GM21786 (cell line): ENCODE measurements around the gene ACOX3.
"Not testable (repeated sequence)": the region's sequence is repeated elsewhere in the genome, so short reads cannot be mapped to it uniquely, and the experiment has no call there.

Experiments used
- ATAC-seq: cut with Tn5 transposase; IDR thresholded peaks from one replicate; pipeline ENCODE4 v1.9.1; 2021; ENCODE audit not compliant: unreplicated experiment

ACOX3 gene

DNA sequence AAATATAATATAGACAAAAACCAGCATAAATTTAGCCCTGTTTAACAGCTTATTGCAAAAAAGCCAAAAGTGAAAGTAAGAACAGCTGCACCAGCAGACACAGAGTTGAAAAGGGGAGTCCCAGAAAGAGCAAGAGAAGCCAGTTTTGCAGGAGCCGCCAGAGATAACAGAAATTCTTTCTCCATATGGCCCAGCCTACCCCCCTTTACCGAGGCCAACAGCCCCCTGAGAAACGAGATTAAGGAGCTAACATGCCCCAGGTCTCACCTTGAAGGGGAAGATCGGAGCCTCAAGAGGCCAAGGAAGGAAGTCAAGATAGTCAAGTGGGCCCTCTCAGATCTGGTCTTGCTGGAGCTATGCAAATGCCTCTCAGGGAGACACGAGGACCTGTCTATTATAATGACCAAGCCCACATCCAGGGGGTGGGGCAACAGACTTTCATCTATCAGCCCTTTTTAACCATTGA is 4.8 kb downstream of the ACOX3 start:
- ATAC-seq: peak; percentile 53

DNA sequence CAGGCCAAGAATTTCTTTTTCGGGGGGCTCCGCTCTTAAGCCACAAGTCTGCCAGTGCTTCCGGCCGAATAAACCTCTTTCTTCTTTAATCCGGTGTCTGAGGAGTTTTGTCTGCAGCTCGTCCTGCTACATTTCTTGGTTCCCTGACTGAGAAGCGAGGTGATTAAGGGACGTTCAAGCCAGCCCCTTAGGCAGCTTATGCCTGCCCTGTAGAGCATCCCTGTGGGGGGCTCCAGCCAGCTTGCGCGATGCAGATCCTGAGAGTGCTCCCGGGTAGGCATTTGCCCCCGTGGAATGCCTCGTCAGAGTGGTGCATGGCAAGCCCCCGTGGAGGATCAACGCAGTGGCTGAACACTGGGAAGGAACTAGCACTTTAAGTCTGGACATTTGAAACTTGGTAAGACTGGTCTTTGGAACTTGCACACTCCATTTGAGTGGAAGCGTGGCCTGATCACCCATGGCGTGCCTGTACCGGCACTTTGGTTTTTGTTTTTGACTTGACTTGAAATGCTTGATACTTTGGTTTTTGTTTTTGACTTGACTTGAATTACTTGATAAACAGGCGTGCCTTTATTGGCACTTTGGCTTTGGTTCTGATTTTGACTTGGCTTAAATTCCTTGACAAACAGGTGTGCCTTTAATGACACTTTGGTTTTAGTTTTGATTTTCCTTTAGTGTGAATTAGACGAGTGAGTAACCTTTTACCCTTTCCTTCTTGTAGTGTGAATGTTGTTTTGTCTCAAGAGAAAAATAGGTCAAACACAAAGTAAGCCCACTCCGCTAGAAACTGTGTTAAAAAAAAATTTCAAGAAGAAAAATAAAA is 6.1 kb downstream of the ACOX3 start:
- no peak for ATAC-seq

DNA sequence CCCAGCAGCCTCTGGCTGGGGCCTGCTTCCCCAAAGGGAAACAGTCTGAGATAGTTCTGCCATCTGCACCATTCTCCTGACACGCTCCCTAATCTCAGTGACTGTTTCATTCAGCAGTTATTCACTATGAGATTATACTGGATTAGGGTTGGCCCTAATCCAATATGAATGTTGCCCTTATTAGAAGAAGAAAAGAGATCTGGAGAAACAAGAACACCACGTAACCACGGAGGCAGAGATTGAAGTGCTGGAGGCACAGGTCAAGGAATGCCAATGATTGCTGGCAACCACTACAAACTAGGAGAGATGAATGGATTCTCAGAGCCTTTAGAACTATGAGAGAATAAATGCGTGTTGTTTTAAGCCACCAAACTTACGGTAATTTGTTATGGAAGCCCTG is 7.4 kb downstream of the ACOX3 start:
- no peak for ATAC-seq

DNA sequence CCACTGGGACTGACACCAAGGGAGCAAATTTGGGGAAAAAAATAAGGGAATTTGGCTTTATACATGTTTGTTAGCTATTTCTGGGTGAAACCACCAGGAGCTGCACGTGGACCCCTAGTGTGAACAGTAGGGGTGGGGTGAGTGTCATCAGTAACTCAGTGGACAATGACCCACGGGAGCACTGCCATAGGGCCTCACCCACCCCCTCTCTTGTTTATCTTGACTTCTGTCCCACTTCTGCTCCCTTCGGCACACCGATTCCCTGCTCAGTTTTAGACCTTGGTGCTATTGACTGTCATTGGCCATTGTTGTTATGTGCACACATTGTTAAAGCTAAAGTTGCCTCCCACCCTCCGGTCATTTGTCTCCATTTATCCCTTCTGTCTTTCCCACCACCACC is 9.0 kb downstream of the ACOX3 start:
- no peak for ATAC-seq

DNA sequence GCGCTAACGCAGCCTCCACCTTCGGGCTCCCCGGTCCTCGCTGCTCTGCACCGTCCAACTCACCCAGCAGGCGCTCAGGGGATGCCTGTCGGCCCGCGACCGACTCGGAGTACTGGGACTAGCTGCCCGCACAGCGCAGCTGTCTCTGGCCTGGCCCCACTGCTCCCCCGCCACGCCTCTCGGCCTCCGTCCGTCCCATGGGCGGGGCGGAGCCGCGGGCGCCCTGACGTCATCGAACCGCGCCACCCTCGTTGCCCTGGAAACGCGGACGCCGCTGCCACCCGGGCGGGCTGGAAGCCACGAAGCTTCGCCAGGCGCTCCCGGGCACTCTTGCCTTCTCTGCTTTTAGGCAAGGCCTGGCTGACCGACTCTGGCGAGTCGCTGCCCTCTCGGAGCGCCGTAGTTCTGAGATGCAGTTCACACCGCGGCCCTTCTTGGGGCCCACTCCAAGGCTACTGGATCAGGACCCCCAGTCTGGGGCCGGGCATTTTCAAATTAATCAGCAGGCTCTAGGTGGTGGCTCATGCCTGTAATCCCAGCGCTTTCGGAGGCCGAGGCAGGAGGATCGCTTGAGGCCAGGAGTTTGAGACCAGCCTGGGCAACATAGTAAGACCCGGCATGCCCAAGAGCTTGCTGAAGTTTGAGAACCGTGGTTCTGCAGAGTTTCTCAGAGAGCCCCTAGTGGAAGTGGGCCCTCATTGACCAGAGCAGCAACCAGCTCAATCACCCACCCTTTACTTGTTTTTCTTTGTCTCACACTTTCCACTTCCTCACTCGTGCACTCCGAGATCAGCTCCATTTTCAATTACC is 12.0 kb downstream of the ACOX3 start:
- peak; percentile 86 for ATAC-seq

DNA sequence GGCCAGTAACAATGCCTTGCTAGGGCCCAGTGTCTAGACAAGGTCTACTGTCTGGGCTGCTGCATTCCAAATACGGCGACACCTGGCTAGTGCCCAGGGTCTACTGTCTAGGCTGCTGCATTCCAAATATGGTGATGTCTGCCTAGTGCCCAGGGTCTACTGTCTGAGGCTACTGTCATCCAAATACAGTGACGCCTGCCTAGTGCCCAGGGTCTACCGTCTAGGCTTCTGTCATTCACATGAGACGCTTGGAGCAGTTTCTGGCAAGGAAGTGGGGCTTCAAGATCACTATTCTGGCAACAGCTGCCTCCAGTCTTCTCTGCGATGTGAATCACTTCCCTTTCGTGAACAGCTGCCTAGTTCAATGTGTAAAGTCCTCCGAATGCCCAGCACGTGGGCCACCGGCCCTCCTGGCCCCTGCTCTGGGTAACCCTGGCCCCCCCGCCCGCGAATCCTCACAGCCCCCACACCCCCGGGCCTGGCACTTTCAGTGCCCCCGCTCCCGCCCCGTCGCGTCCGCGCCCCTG is 12.7 kb downstream of the ACOX3 start:
- ATAC-seq: peak; percentile 60

DNA sequence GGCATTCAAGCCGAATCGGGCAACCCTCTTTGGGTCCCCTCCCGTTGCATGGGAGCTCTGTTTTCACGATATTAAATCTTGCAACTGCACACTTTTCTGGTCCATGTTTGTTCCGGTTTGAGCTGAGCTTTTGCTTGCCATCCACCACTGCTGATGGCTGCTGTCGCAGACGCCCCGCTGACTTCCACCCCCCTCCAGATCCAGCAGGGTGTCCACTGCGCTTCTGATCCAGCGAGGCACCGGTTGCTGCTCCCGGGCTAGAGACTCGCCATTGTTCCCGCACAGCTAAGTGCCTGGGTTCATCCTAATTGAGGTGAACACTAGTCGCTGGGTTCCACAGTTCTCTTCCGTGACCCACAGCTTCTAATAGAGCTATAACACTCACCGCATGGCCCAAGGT is 13.3 kb downstream of the ACOX3 start:
- no peak for ATAC-seq

DNA sequence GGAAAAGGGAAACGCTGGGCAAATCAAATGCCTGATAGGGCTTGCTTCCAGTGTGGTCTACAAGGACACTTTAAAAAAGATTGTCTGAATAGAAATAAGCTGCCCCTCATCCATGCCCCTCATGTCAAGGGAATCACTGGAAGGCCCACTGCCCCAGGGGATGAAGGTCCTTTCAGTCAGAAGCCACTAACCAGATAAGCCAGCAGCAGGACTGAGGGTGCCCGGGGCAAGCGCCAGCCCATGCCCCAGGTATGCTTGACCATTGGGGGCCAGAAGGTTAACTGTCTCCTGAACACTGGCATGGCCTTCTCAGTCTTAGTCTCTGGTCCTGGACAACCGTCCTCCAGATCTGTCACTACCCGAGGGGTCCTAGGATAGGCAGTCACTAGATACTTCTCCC is 17.7 kb downstream of the ACOX3 start:
- ATAC-seq: no peak

DNA sequence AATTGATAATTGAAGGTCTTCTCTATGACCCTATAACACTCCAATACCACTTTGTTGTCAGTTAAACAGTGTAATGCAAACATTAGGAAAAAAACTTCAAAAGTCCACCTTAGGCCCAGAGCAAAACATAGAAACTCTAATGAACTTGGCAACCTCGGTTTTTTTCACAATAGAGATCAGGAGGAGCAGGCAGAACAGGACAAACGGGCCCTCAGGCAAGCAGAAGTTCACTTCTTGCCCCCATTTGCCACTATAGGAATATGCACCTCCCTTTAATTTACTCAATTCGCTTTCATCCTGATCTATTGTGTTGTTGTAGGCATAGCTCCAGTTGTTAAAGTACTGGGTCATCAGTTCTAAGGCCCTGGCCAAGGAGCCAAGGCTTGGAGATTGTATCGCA is 18.2 kb downstream of the ACOX3 start:
- no peak for ATAC-seq

DNA sequence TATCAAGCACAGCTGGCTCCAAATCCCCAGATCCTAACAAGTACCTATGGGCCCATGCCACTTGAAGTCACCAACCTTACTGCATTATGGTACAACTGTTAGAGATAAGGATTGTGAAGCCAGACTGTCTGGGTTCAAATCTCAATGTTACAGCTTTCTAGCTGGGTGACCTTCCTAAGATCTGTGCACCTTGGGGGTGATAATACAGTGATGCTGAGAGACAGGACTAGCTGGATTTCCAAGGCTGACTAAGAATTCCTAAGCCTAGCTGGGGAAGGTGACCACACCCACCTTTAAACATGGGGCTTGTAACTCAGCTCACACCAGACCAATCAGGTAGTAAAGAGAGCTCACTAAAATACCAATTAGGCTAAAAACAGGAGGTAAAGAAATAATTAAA is 20.4 kb downstream of the ACOX3 start:
- not testable (repeated sequence) for ATAC-seq

DNA sequence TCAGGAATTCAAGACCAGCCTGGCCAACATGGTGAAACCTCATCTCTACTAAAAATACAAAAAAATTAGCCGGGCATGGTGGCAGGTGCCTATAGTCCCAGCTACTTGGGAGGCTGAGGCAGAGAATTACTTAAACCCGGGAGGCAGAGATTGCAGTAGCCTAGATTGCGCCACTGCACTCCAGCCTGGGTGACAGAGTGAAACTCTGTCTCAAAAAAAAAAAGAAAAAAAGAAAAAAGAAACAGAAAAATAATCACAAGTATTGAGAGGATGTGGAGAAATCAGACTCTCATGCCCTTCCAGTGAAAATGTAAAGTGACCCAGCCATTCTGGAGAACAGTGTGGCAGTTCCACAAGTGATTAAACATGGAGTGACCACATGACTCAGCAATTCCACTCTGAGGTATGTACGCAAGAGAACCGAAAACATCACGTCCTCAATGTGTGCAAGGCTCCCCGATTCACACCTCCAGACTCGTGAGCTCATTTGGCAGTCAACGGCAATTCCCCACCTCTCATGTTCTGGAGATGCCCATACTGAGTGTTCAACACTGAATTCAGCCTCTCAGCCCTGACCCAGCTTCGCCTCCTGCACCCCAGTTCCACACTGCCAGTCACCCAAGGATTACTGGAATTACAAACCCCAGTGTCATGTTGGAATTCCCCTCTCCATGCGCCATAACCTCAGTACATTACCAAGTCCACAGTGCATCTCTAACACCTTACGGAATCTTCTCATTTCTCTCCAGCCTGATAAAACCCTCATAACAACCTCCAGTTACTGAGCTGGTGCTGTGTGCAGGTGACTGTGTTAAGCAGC is 21.1 kb downstream of the ACOX3 start:
- ATAC-seq: peak; percentile 86

DNA sequence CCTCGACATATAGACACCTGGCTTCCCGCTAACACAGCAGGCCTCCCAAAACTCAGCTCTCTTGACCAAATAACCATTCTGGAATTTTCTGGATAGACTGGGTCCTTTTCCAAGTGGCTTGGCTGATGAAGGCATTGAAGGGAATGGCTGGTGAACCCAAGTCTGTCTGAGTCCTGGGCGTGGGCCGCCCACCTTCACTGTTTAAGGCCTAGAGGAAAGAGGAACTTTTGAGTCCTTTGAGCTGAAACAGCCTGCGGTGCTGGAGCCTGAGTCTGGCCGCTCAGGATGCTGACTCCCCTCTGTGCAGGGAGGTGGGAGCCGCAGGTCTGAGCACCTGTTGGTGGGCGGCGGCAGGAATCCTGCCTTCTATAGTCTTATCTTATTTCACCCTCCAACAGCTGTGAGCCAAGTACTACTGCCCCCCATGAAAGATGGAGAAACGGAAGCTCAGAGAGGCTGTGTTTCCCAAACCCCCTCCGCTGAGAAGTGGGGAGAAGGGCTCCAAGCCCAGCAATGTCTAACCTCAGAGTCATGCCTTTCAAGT is 23.4 kb downstream of the ACOX3 start:
- ATAC-seq: no peak

DNA sequence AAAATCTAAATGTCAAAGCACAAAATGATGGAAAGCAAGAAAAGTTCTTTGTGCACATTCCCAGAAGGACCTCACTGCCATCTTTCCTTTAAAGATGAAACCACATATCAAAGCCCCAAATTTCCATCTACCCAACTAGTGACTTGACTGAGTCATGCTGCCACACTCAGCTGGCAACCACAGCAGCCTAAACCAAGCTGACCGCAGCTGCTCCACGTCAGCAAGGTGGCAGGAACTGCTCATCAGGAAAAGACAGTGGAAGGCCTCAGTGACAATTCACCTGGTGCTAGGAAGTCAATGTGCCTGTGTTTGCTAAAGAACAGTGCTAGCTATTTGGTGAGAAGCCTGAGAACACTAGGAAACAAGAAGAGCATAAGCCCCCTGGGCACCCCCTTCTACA is 26.1 kb downstream of the ACOX3 start:
- ATAC-seq: no peak

DNA sequence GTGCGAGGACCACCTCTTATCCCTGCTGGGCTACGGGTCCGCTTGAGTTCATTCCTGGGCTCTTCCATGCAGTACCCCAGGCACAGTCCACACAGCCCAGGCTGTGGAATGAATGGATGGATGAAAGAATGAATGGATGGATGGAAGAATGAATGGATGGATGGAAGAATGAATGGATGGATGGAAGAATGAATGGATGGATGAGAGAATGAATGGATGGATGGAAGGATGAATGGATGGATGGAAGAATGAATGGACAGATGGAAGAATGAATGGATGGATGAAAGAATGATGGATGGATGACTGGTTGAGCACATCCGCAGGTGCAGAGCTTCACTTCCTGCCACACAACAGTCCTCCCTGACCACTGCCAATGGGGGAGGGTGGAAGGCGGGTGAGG is 28.2 kb downstream of the ACOX3 start:
- ATAC-seq: no peak

DNA sequence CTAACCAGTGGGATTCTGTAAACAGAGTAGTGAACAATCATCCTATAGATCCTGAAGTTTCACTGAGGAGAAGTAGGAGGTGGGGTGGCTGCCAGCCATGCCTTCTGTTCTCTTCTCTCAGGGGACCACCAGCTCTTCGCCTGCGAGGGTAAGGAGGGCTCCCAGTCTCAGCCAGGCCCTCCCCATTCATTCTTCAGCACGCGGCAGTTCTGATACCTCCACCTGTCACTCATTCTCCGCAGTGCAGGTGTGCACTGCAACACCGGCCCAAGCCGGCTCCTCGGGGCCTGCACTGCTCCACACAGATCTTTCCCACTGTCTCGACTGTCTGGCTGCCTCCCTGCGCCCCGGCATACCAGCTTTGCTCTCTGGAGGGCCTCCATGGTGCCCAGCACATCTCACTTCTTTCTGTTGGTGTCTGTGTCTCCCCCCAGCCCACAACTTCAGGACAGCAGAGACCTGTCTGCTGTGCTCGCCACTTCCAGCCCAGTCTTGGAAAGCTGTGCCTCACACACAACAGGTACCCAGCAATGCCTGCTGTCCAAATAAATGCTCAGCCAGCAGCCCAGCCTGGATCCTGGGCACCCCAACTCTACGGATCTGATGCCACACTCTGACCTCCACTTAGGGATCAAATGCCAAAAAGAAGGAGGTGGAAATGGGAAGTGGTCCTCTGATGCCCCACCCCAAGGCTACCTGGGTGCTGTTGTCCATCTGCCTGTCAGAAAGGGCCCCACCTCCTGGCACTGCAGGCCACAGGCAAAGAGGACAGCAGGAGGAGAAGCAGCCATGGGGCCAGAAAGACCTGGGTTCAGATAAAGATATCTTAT is 29.0 kb downstream of the ACOX3 start:
- ATAC-seq: no peak

DNA sequence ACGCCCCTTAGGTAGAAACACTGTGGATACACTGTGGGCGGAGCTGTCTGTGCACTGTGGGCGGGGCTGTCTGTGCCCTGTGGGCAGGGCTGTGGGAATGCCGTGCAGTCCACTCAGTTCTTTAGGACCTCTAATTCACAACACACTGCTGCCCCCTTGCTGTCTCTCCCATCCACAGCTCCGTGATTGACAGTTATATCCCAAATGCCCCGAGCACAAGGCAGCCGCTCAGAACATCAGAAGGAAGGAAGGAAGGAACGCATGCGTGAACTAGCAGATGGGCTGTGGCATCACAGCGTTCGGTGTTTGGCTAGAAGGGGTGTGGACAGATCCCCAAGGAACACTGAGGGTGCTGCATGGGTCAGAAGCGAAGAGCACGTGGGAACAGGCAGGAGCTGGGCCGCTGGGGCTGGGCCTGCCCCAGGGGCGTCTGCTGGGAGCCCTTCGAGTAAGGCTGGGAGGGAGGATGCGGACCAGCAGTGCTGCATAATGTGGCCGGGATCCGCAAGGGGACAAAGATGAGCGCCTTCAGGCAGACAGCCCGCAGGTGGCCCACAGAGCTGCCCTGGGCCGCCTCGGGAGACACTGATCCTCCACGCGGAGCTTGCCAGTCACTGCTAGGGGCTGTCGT is 29.8 kb downstream of the ACOX3 start:
- no peak for ATAC-seq

DNA sequence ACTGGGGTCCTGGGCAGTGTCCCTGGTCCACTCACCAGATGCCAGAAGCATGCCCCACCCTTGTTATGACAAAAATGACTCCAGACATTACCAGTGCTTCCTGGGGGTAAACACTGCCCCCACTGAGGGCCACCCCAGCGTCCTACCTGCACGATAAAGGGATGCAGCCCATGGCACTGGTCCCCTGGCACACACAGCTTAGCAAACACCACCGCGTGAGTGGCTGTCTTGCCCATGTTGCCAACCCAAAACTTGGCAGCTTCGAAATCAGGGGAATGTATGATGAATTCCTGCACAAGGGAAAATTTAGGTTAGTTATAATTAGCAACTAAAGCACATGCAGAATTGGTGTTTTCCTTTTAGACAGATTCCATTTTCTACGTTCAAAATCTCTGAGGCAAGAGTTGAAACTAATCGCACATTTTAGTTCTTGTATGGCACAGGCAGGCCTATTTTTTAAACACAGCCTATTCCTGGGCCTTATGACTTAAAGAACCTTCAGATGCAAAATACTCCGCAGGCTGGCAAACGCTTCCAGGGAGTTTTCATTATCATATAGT is 30.4 kb downstream of the ACOX3 start:
- no peak for ATAC-seq

DNA sequence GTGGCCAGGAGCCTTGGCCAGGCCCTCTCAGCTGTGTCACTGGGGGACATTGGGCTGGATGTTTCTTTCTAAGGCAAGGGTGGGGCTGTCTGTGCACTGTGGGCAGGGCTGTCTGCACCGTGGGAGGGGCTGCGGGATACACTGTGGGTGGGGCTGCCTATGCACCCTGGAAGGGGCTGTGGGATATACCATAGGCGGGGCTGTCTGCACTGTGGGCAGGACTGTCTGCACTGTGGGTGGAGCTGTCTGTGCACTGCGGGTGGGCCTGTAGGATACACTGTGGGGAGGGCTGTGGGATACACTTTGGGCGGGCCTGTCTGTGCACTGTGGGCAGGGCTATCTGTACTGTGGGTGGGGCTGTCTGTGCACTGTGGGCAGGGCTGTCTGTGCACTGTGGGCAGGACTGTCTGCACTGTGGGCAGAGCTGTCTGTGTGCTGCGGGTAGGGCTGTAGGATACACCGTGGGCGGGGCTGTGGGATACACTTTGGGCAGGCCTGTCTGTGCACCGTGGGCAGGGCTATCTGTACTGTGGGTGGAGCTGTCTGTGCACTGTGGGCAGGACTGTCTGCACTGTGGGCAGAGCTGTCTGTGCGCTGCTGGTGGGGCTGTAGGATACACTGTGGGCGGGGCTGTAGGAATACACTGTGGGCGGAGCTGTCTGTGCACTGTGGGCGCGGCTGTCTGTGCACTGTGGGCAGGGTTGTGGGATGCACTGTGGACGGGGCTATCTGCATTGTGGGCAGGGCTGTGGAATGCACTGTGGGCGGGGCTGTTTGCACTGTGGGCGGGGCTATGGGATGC is 31.1 kb downstream of the ACOX3 start:
- no peak for ATAC-seq
